Measurements from ENCODE around the gene FADD. TPM values are rescaled to one million over a fixed set of nuclear protein-coding genes. Genes with fewer than 3 reads are reported as not detected.

FADD gene
- total and polyA plus RNA-seq, 4 donors, result 13.9 to 30.9 (median 26.1) TPM

DNA sequence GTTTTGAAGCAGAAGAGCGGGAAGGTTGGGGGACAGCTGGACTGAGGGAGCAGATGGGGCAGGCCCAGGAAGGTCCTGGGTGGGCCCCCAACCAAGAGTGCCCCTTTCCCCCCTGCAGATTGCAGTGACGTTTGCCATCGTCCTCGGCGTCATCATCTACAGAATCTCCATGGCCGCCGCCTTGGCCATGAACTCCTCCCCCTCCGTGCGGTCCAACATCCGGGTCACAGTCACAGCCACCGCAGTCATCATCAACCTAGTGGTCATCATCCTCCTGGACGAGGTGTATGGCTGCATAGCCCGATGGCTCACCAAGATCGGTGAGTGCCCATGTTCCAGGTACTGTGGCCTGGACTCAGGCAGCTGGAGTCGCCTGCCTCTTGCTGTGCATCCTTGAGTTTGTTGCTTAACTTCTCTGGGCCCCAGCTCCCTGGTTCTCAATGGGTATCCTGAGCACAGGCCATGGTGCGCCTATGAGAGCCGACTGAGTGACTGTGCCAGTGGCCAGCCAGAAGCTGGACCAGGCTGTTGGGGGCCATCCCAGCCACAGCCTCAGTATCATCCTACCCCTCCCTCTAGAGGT, 42.0 kb upstream of the FADD start:
- Histone ChIP-seq H3K27ac (ENCODE audit: low read depth in 1 of 2, low read length in 1 of 2) (no peak overlapping the region), H3K4me1 (ENCODE audit: control insufficient read depth in 5 of 5, insufficient read depth in 5 of 5, low read length in 5 of 5) (no peaks in the 10 kb centered on the region), H3K4me3 (no peak overlapping the region), H3K9me3 (ENCODE audit: control insufficient read depth in 4 of 4, insufficient read depth in 3 of 4, low read length in 3 of 4) (peaks cover 0 to 5% (median 0%) of the 10 kb centered on the region in 4 donors), H3K36me3 (ENCODE audit: control insufficient read depth in 4 of 4, insufficient read depth in 4 of 4, low read length in 4 of 4) (no peaks in the 10 kb centered on the region), H3K27me3 (ENCODE audit: control insufficient read depth in 3 of 3, insufficient read depth in 3 of 3, low read length in 2 of 3) (no peaks in the 10 kb centered on the region), H3K9ac (ENCODE audit: insufficient read depth in 1 of 2, low read length in 2 of 2) (no peak overlapping the region)
- ATAC-seq (ENCODE audit: insufficient read depth, low FRiP score), result no peak
- DNase-seq, result no peak
- TF ChIP-seq, protein P1, sequence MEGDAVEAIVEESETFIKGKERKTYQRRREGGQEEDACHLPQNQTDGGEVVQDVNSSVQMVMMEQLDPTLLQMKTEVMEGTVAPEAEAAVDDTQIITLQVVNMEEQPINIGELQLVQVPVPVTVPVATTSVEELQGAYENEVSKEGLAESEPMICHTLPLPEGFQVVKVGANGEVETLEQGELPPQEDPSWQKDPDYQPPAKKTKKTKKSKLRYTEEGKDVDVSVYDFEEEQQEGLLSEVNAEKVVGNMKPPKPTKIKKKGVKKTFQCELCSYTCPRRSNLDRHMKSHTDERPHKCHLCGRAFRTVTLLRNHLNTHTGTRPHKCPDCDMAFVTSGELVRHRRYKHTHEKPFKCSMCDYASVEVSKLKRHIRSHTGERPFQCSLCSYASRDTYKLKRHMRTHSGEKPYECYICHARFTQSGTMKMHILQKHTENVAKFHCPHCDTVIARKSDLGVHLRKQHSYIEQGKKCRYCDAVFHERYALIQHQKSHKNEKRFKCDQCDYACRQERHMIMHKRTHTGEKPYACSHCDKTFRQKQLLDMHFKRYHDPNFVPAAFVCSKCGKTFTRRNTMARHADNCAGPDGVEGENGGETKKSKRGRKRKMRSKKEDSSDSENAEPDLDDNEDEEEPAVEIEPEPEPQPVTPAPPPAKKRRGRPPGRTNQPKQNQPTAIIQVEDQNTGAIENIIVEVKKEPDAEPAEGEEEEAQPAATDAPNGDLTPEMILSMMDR (IDR thresholded peaks at IDR 0.05; ENCODE audit: control extremely low read depth, extremely low read depth), result no peak
- WGBS, 2 donors, result 89 to 93% methylated on average over 17 of the region's 17 CpGs

DNA sequence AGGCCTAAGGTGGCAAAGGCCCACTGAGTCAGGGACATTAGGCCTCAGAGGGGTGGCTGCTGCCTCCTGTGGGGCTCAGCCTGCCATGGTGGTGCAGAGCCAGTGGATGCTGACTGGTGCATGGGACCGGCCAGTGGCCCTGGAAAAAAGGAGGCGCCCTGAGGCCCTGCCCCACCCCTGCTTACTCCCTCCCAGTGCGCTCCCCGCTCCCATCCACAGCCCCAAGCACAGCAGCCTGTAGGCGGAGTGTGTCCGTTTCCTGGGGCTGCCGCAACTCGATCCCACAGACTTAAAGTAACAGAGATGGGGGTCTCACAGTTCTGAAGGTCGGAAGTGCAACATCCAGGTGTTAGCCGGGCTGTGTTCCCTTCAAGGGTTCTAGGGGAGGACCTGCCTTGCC, 38.4 kb upstream of the FADD start:
- Histone ChIP-seq H3K4me3 (no peak overlapping the region), H3K36me3 (ENCODE audit: control insufficient read depth in 4 of 4, insufficient read depth in 4 of 4, low read length in 4 of 4) (no peaks in the 10 kb centered on the region), H3K4me1 (ENCODE audit: control insufficient read depth in 5 of 5, insufficient read depth in 5 of 5, low read length in 5 of 5) (no peaks in the 10 kb centered on the region), H3K27me3 (ENCODE audit: control insufficient read depth in 3 of 3, insufficient read depth in 3 of 3, low read length in 2 of 3) (no peaks in the 10 kb centered on the region), H3K9me3 (ENCODE audit: control insufficient read depth in 4 of 4, insufficient read depth in 3 of 4, low read length in 3 of 4) (no peaks in the 10 kb centered on the region), H3K27ac (ENCODE audit: low read depth in 1 of 2, low read length in 1 of 2) (no peak overlapping the region), H3K9ac (ENCODE audit: insufficient read depth in 1 of 2, low read length in 2 of 2) (no peak overlapping the region)
- ATAC-seq (ENCODE audit: insufficient read depth, low FRiP score), result no peak
- 83 to 88% methylated on average over 10 of the region's 10 CpGs for WGBS, 2 donors
- DNase-seq, result no peak
- TF ChIP-seq, protein P1 (IDR thresholded peaks at IDR 0.05; ENCODE audit: control extremely low read depth, extremely low read depth), result no peak

DNA sequence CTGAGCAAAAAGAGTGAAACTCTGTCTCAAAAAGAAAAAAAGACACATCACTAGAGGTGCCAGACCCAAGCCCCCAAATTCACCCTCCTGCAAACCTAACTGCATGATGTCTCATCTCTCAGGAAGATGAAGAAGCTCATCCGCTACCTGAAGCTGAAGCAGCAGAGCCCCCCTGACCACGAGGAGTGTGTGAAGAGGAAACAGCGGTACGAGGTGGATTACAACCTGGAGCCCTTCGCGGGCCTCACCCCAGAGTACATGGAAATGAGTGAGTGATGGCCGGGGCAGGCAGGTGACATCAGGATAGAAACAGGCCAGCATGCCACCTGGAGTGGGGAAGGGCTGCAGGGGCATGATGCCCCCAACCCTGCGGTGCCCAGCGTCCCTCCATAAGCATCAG, 36.0 kb upstream of the FADD start:
- WGBS, 2 donors, result 79% methylated on average over 9 of the region's 9 CpGs
- TF ChIP-seq, protein P1 (IDR thresholded peaks at IDR 0.05; ENCODE audit: control extremely low read depth, extremely low read depth), result no peak
- Histone ChIP-seq H3K4me3 (no peak overlapping the region), H3K4me1 (ENCODE audit: control insufficient read depth in 5 of 5, insufficient read depth in 5 of 5, low read length in 5 of 5) (no peaks in the 10 kb centered on the region), H3K9me3 (ENCODE audit: control insufficient read depth in 4 of 4, insufficient read depth in 3 of 4, low read length in 3 of 4) (no peaks in the 10 kb centered on the region), H3K9ac (ENCODE audit: insufficient read depth in 1 of 2, low read length in 2 of 2) (no peak overlapping the region), H3K36me3 (ENCODE audit: control insufficient read depth in 4 of 4, insufficient read depth in 4 of 4, low read length in 4 of 4) (no peaks in the 10 kb centered on the region), H3K27me3 (ENCODE audit: control insufficient read depth in 3 of 3, insufficient read depth in 3 of 3, low read length in 2 of 3) (no peaks in the 10 kb centered on the region), H3K27ac (ENCODE audit: low read depth in 1 of 2, low read length in 1 of 2) (no peak overlapping the region)
- DNase-seq (no peak), ATAC-seq (ENCODE audit: insufficient read depth, low FRiP score) (no peak)

All from lung (tissue), 12 donors.